GM12878 (cell line): Measurements from ENCODE around the gene CLSTN2. TPM values are rescaled to one million over a fixed set of nuclear protein-coding genes. Genes with fewer than 3 reads are reported as not detected.

Source experiments
- ATAC-seq: fragments of 200-7000 bp; cut with Tn5 transposase; 3 replicates; pipeline ENCODE4 v1.9.1; 2020; ENCODE audit warnings: mild to moderate bottlenecking, moderate library complexity
- BruUV-seq: library from RNA; stranded (reverse); fragments of 400-500 nt; replicated peaks from 2 replicates; lab custom pipeline; 2021; lab: Mats Ljungman, UMichigan
- CTCF ChIA-PET: fragments of 300-600 bp; sonication (Branson Sonifier 250); formaldehyde crosslinking; extraction: SDS; loops from one replicate; lab custom pipeline; 2021; ENCODE audit warnings: inconsistent platforms; lab: Yijun Ruan, JAX
- POLR2A ChIA-PET: fragments of 350-600 bp; formaldehyde crosslinking; extraction: SDS; loops from one replicate; lab custom pipeline; 2021; ENCODE audit warnings: inconsistent platforms; lab: Charles Lee
- RAD21 ChIA-PET: fragments of 300-600 bp; sonication (Branson Sonifier 250); formaldehyde crosslinking; loops from one replicate; lab custom pipeline; 2023; ENCODE audit warnings: antibody characterized with exemption; ENCODE audit not compliant: unreplicated experiment; lab: Charles Lee
- SMC1A ChIA-PET: fragments of 300-600 bp; sonication (Branson Sonifier 250); formaldehyde crosslinking; loops from one replicate; lab custom pipeline; 2023; ENCODE audit not compliant: unreplicated experiment, uncharacterized antibody; lab: Charles Lee
- DNase-seq: peaks from one replicate; pipeline ENCODE4 v3.0.0-alpha.2; 2011; ENCODE audit warnings: low read depth, low spot score
- FAIRE-seq: peaks from 3 replicates; lab custom pipeline; 2011; peaks lifted over from hg19 to GRCh38; lab: Jason Lieb, UNC
- H2AFZ ChIP-seq: 2 replicates; pipeline ENCODE4 v1.6.0; 2011; ENCODE audit warnings: low read depth, low read length, control low read depth; ENCODE audit not compliant: control insufficient read depth
- H3K27ac ChIP-seq: 2 replicates; pipeline ENCODE4 v1.5.1; 2011; ENCODE audit warnings: control low read depth; ENCODE audit not compliant: control insufficient read depth, insufficient read depth
- H3K27me3 ChIP-seq, 2 experiments: replicated peaks in 1 of 2; 2 replicates each; pipeline versions ENCODE4 v1.6.0 to v1.6.1; 2011; ENCODE audit warnings: low read length in 1 of 2; ENCODE audit not compliant: control insufficient read depth in 2 of 2, insufficient read depth in 2 of 2
- H3K36me3 ChIP-seq, 2 experiments: 2 replicates each; pipeline ENCODE4 v1.5.1; 2011; ENCODE audit warnings: low read length in 1 of 2; ENCODE audit not compliant: control insufficient read depth in 2 of 2, insufficient read depth in 2 of 2
- H3K4me1 ChIP-seq: 2 replicates; pipeline ENCODE4 v1.6.1; 2011; ENCODE audit warnings: mild to moderate bottlenecking, low read length, moderate library complexity, mixed read lengths; ENCODE audit not compliant: control insufficient read depth, insufficient read depth
- H3K4me2 ChIP-seq: 2 replicates; pipeline ENCODE4 v1.6.0; 2011; ENCODE audit warnings: control low read depth; ENCODE audit not compliant: control insufficient read depth, insufficient read depth
- H3K4me3 ChIP-seq: fragments of 200-600 bp; sonication (generic); 2 replicates; pipeline ENCODE4 v1.5.1; 2016
- H3K79me2 ChIP-seq: 2 replicates; pipeline ENCODE4 v1.6.0; 2011; ENCODE audit warnings: low read length; ENCODE audit not compliant: control insufficient read depth, insufficient read depth
- H3K9ac ChIP-seq: 2 replicates; pipeline ENCODE4 v1.8.0; 2011; ENCODE audit warnings: low read length, control low read depth, mixed read lengths; ENCODE audit not compliant: control insufficient read depth, insufficient read depth
- H3K9me3 ChIP-seq: replicated peaks from 3 replicates; pipeline ENCODE4 v1.5.1; 2011; ENCODE audit warnings: mild to moderate bottlenecking, low read length; ENCODE audit not compliant: control insufficient read depth, insufficient read depth
- H4K20me1 ChIP-seq: 2 replicates; pipeline ENCODE4 v1.6.0; 2011; ENCODE audit not compliant: control insufficient read depth, insufficient read depth
- ASH2L ChIP-seq: fragments of 300-600, 200-600 bp; sonication (generic); IDR thresholded peaks from 2 replicates; pipeline ENCODE4 v1.6.1; 2017; ENCODE audit warnings: low read depth, mild to moderate bottlenecking, borderline replicate concordance
- ATF7 ChIP-seq: fragments of 450-650 bp; IDR thresholded peaks from 2 replicates; pipeline ENCODE4 v1.6.1; 2016; ENCODE audit warnings: low read depth, mild to moderate bottlenecking
- CHD1 ChIP-seq: IDR thresholded peaks from 2 replicates; pipeline ENCODE4 v1.6.1; 2012; ENCODE audit warnings: low read depth, low read length, improper control_type of control experiment
- CHD4 ChIP-seq: fragments of 200-600 bp; sonication (generic); IDR thresholded peaks from 2 replicates; pipeline ENCODE4 v1.6.1; 2016; ENCODE audit warnings: mild to moderate bottlenecking
- DPF2 ChIP-seq: fragments of 450-650 bp; IDR thresholded peaks from 2 replicates; pipeline ENCODE4 v1.6.1; 2017; ENCODE audit warnings: mild to moderate bottlenecking
- EGR1 ChIP-seq, 2 experiments: IDR thresholded peaks; 1 replicate in 1 of 2; 2 replicates in 1 of 2; pipeline ENCODE4 v1.6.1; 2011 to 2012; ENCODE audit warnings: low read depth in 2 of 2, low read length in 2 of 2, borderline replicate concordance in 1 of 2, mild to moderate bottlenecking in 1 of 2, moderate library complexity in 1 of 2
- FOXK2 ChIP-seq: fragments of 450-650 bp; IDR thresholded peaks from 2 replicates; pipeline ENCODE4 v1.6.1; 2017; ENCODE audit warnings: mild to moderate bottlenecking, moderate library complexity
- HDAC6 ChIP-seq: fragments of 200-600 bp; sonication (generic); IDR thresholded peaks from one replicate; pipeline ENCODE4 v1.8.0; 2017; ENCODE audit warnings: antibody characterized with exemption; ENCODE audit not compliant: unreplicated experiment
- MEF2A ChIP-seq: IDR thresholded peaks from 2 replicates; pipeline ENCODE4 v1.6.1; 2011; ENCODE audit warnings: low read depth, mild to moderate bottlenecking, low read length, moderate library complexity; ENCODE audit not compliant: insufficient read depth
- NRF1 ChIP-seq: conservative IDR thresholded peaks from 2 replicates; pipeline ENCODE4 v1.6.1; 2011; ENCODE audit warnings: mild to moderate bottlenecking, low read depth, low read length, improper control_type of control experiment
- PAX5 ChIP-seq: IDR thresholded peaks from 2 replicates; pipeline ENCODE4 v1.6.1; 2011; ENCODE audit warnings: low read depth, low read length, borderline replicate concordance
- SMC3 ChIP-seq: IDR thresholded peaks from 2 replicates; pipeline ENCODE4 v1.6.1; 2011; ENCODE audit warnings: low read length, improper control_type of control experiment, borderline replicate concordance
- SP1 ChIP-seq: IDR thresholded peaks from one replicate; pipeline ENCODE4 v1.6.1; 2011; ENCODE audit warnings: low read depth, low read length
- ZBED1 ChIP-seq: IDR thresholded peaks from 2 replicates; pipeline ENCODE4 v1.6.1; 2016; ENCODE audit warnings: borderline replicate concordance
- WGBS: methylation state at CpG from one replicate; pipeline ENCODE4 v1.1.6; 2016; ENCODE audit warnings: low lambda C conversion rate; ENCODE audit not compliant: insufficient replicate concordance, insufficient coverage; ENCODE audit errors: missing lambda C conversion rate; 5-methylcytosine and 5-hydroxymethylcytosine counted together
- in situ Hi-C: fragments of 300-500 bp; cut with MboI; formaldehyde crosslinking; loops from 9 replicates; pipeline ENCODE4 v1.14.3; 2018; ENCODE audit warnings: mixed read lengths
- intact Hi-C: fragments of 100-400 bp; cut with micrococcal nuclease; formaldehyde crosslinking; loops from one replicate; pipeline ENCODE4 v1.14.2; 2022; ENCODE audit not compliant: unreplicated experiment
- polyA plus RNA-seq, 11 experiments: library from polyadenylated mRNA; depleted of rRNA in 4 of 11; unstranded in 6 of 11; stranded (reverse) in 5 of 11; fragments of >200 nt; fragmentation: Nextera tagmentation in 4 of 11; fragmentation: Illumina TruSeq in 1 of 11; extraction: Ambion mirVana in 4 of 11; extraction: Trizol in 1 of 11; gene quantifications; 1 replicate in 1 of 11; 2 replicates in 10 of 11; pipeline versions ENCODE4 v1.2.1 to v1.2.3, GENCODE V29; 2011 to 2016; ENCODE audit warnings: inconsistent platforms in 2 of 11, missing spikeins in 2 of 11, low read depth in 1 of 11
- total RNA-seq, 4 experiments: library from RNA; depleted of rRNA in 3 of 4; stranded (reverse); fragments of >200 nt in 3 of 4; fragmentation: Illumina TruSeq in 1 of 4; extraction: Trizol in 1 of 4; gene quantifications; 2 replicates each; pipeline versions ENCODE4 v1.2.1 to v1.2.3, GENCODE V29; 2013 to 2021
- TF ChIP-seq, protein P1 (sequence below): IDR thresholded peaks from 2 replicates; pipeline ENCODE4 v1.6.1; 2012; ENCODE audit warnings: low read depth, low read length, improper control_type of control experiment
- TF ChIP-seq, protein P2 (sequence below): fragments of 450-650 bp; IDR thresholded peaks from 2 replicates; pipeline ENCODE4 v1.6.1; 2017; ENCODE audit warnings: low read depth, mild to moderate bottlenecking, moderate library complexity
- TF ChIP-seq, protein P3 (sequence below): fragments of 450-650 bp; IDR thresholded peaks from 2 replicates; pipeline ENCODE4 v1.6.1; 2014; ENCODE audit warnings: mild to moderate bottlenecking
- TF ChIP-seq, protein P4 (sequence below): fragments of 450-650 bp; IDR thresholded peaks from 2 replicates; pipeline ENCODE4 v1.6.1; 2017; ENCODE audit warnings: mild to moderate bottlenecking, low read depth, inconsistent platforms; ENCODE audit not compliant: poor library complexity, severe bottlenecking
- TF ChIP-seq, protein P5 (sequence below): IDR thresholded peaks from 2 replicates; pipeline ENCODE4 v1.6.1; 2011; ENCODE audit warnings: low read depth, low read length, improper control_type of control experiment, borderline replicate concordance

CLSTN2 gene
- total and polyA plus RNA-seq, 10 of the 15 experiments (the other 5 are each of a cell fraction or from before 2014, with no cell fraction given) = under 0.01 to 0.10 (median under 0.01) TPM; not detected in 5

DNA sequence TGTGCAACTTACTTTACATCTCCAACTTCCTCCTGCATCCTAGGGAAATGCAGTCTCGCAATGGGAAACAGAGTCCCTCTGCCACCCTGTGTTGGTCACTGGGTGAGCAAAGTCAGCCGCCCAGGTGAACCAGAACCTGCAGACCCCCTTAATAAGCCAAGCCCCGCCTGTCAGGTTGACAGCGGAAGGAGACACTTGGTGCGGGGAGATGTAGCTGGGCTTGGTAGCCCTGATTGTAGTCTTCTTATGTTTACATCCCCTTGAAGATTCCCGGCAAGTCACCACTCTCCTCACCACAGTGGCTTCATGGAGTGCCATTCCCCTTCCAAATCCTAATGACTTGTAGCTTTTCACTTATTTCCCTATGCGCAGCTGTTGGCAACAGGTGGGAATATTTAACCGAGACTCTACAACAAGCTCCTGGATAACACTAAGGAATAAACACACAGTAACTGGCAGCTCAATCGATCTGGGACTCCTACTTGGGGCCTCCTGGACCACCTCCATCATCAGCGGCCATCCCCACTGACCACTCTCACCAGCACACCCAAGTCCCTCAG is 17.7 kb upstream of the CLSTN2 start:
- Histone ChIP-seq H3K36me3 (no peaks in the 10 kb centered on the region), H3K27me3 (no peaks in the 10 kb centered on the region), H3K79me2 (no peaks in the 10 kb centered on the region), H3K27ac (no peak overlapping the region), H3K4me2 (no peak overlapping the region), H3K9ac (no peak overlapping the region), H3K9me3 (no peaks in the 10 kb centered on the region), H3K4me3 (no peak overlapping the region), H4K20me1 (no peaks in the 10 kb centered on the region), H3K4me1 (no peaks in the 10 kb centered on the region), H2AFZ (no peak overlapping the region)
- ChIA-PET RAD21 (no interaction called here), POLR2A (interaction anchor here (0.6 kb wide), 1 partner anchor 14 kb away, joined by 3 read pairs; no protein-coding TSS in a partner anchor), SMC1A (no interaction called here), CTCF (interaction anchor here (0.5 kb wide), 1 partner anchor 200 kb away, joined by 3 read pairs; no protein-coding TSS in a partner anchor)
- no TSS peak for BruUV-seq
- DNase-seq (no peak), ATAC-seq (no peak), FAIRE-seq (no peak)
- in situ Hi-C loops (no loop called here), intact Hi-C loops (no loop called here)
- 47% methylated on average over 10 of the region's 10 CpGs for WGBS
- TF ChIP-seq, protein P1, sequence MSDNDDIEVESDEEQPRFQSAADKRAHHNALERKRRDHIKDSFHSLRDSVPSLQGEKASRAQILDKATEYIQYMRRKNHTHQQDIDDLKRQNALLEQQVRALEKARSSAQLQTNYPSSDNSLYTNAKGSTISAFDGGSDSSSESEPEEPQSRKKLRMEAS = no peak
- TF ChIP-seq MEF2A = no peak
- TF ChIP-seq ZBED1 = no peak
- no peak for TF ChIP-seq FOXK2
- no peak for TF ChIP-seq ASH2L
- TF ChIP-seq, protein P2, sequence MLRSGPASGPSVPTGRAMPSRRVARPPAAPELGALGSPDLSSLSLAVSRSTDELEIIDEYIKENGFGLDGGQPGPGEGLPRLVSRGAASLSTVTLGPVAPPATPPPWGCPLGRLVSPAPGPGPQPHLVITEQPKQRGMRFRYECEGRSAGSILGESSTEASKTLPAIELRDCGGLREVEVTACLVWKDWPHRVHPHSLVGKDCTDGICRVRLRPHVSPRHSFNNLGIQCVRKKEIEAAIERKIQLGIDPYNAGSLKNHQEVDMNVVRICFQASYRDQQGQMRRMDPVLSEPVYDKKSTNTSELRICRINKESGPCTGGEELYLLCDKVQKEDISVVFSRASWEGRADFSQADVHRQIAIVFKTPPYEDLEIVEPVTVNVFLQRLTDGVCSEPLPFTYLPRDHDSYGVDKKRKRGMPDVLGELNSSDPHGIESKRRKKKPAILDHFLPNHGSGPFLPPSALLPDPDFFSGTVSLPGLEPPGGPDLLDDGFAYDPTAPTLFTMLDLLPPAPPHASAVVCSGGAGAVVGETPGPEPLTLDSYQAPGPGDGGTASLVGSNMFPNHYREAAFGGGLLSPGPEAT = no peak
- no peak for TF ChIP-seq EGR1 (IDR thresholded peaks at IDR 0.05; ENCODE audit: borderline replicate concordance in 1 of 2, low read depth in 2 of 2, low read length in 2 of 2)
- no peak for TF ChIP-seq ATF7
- TF ChIP-seq, protein P3, sequence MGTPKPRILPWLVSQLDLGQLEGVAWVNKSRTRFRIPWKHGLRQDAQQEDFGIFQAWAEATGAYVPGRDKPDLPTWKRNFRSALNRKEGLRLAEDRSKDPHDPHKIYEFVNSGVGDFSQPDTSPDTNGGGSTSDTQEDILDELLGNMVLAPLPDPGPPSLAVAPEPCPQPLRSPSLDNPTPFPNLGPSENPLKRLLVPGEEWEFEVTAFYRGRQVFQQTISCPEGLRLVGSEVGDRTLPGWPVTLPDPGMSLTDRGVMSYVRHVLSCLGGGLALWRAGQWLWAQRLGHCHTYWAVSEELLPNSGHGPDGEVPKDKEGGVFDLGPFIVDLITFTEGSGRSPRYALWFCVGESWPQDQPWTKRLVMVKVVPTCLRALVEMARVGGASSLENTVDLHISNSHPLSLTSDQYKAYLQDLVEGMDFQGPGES = no peak
- no peak for TF ChIP-seq CHD4
- TF ChIP-seq, protein P4, sequence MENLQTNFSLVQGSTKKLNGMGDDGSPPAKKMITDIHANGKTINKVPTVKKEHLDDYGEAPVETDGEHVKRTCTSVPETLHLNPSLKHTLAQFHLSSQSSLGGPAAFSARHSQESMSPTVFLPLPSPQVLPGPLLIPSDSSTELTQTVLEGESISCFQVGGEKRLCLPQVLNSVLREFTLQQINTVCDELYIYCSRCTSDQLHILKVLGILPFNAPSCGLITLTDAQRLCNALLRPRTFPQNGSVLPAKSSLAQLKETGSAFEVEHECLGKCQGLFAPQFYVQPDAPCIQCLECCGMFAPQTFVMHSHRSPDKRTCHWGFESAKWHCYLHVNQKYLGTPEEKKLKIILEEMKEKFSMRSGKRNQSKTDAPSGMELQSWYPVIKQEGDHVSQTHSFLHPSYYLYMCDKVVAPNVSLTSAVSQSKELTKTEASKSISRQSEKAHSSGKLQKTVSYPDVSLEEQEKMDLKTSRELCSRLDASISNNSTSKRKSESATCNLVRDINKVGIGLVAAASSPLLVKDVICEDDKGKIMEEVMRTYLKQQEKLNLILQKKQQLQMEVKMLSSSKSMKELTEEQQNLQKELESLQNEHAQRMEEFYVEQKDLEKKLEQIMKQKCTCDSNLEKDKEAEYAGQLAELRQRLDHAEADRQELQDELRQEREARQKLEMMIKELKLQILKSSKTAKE = no peak
- no peak for TF ChIP-seq CHD1
- no peak for TF ChIP-seq SMC3
- no peak for TF ChIP-seq PAX5
- TF ChIP-seq, protein P5, sequence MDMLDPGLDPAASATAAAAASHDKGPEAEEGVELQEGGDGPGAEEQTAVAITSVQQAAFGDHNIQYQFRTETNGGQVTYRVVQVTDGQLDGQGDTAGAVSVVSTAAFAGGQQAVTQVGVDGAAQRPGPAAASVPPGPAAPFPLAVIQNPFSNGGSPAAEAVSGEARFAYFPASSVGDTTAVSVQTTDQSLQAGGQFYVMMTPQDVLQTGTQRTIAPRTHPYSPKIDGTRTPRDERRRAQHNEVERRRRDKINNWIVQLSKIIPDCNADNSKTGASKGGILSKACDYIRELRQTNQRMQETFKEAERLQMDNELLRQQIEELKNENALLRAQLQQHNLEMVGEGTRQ = no peak
- TF ChIP-seq SP1 = no peak
- no peak for TF ChIP-seq HDAC6
- TF ChIP-seq DPF2 = no peak
- no peak for TF ChIP-seq NRF1
- TF ChIP-seq, all 136 proteins: peak for 0
